Measurements from ENCODE around the gene RICTOR.
A peak's percentile ranks its signal among the peaks of the same experiment; 100 is the strongest.

Gene RICTOR

DNA sequence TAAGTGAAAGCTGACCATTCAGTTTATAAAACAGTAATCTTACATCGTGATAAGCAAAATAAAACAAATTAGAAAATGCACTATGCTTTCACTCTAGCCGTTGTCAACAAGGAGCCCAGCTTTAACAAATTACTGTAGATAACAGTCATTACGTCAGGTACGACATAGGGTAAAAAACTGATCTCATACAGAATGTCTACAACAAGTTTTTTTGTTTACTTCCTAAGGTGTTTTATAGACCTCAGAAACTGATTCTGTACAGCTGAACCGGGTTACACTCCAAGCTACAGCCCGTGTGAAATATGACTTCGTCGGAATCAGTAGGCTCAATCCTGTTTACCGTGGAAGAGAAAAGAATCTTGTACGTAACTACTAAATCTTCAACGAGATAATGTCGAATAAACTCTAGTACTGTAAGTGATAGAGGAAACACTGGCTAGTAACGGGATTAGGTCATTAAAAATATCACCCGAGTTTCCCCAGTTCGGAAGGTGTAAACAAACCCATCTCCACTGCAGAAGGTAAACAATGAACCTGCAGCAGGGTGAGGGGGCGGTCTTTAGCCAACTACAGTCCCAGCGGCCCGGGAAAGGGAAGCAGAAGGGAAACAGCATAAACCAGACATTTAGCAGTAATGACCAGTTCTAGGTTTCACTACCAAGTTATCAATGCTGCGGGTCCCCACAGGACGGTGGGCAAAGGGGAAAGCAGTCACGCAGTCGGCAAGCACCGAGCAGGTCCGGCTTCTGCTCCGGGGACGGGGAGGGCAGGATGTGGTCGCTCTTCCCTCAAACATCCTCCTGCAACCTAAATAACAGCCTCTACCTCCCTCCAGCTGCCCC lies 1.1 kb downstream of the RICTOR start (continued):
- TF ChIP-seq, protein P1, sequence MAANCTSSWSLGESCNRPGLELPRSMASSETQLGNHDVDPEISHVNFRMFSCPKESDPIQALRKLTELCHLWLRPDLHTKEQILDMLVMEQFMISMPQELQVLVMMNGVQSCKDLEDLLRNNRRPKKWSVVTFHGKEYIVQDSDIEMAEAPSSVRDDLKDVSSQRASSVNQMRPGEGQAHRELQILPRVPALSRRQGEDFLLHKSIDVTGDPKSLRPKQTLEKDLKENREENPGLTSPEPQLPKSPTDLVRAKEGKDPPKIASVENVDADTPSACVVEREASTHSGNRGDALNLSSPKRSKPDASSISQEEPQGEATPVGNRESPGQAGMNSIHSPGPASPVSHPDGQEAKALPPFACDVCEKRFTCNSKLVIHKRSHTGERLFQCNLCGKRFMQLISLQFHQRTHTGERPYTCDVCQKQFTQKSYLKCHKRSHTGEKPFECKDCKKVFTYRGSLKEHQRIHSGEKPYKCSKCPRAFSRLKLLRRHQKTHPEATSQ (tag by site-specific recombination; IDR thresholded peaks at IDR 0.05): 0 out of 2 replicates have a peak, but pooled peaks have one; percentile 42
- TF ChIP-seq, protein P2, sequence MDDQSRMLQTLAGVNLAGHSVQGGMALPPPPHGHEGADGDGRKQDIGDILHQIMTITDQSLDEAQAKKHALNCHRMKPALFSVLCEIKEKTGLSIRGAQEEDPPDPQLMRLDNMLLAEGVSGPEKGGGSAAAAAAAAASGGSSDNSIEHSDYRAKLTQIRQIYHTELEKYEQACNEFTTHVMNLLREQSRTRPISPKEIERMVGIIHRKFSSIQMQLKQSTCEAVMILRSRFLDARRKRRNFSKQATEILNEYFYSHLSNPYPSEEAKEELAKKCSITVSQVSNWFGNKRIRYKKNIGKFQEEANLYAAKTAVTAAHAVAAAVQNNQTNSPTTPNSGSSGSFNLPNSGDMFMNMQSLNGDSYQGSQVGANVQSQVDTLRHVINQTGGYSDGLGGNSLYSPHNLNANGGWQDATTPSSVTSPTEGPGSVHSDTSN (CRISPR knock-in tag; IDR thresholded peaks at IDR 0.05): no peak
- no peak for TF ChIP-seq ZNF214 (tag by site-specific recombination; IDR thresholded peaks at IDR 0.05; ENCODE audit: borderline replicate concordance)
- TF ChIP-seq, protein P3, sequence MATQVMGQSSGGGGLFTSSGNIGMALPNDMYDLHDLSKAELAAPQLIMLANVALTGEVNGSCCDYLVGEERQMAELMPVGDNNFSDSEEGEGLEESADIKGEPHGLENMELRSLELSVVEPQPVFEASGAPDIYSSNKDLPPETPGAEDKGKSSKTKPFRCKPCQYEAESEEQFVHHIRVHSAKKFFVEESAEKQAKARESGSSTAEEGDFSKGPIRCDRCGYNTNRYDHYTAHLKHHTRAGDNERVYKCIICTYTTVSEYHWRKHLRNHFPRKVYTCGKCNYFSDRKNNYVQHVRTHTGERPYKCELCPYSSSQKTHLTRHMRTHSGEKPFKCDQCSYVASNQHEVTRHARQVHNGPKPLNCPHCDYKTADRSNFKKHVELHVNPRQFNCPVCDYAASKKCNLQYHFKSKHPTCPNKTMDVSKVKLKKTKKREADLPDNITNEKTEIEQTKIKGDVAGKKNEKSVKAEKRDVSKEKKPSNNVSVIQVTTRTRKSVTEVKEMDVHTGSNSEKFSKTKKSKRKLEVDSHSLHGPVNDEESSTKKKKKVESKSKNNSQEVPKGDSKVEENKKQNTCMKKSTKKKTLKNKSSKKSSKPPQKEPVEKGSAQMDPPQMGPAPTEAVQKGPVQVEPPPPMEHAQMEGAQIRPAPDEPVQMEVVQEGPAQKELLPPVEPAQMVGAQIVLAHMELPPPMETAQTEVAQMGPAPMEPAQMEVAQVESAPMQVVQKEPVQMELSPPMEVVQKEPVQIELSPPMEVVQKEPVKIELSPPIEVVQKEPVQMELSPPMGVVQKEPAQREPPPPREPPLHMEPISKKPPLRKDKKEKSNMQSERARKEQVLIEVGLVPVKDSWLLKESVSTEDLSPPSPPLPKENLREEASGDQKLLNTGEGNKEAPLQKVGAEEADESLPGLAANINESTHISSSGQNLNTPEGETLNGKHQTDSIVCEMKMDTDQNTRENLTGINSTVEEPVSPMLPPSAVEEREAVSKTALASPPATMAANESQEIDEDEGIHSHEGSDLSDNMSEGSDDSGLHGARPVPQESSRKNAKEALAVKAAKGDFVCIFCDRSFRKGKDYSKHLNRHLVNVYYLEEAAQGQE (tag by site-specific recombination; IDR thresholded peaks at IDR 0.05): 0 out of 2 replicates have a peak, but pooled peaks have one; percentile 19
- TF ChIP-seq ZNF791 (tag by site-specific recombination; IDR thresholded peaks at IDR 0.05): no peak
- TF ChIP-seq ZNF510 (tag by site-specific recombination; IDR thresholded peaks at IDR 0.05; ENCODE audit: insufficient replicate concordance): no peak
- TF ChIP-seq ZNF350 (tag by site-specific recombination; IDR thresholded peaks at IDR 0.05): no peak
- TF ChIP-seq TCF7L2 (IDR thresholded peaks at IDR 0.05; ENCODE audit: borderline replicate concordance, low read depth, low read length): no peak
- peak; percentile 48; the same call in 1 of the 2 replicates for TF ChIP-seq SCRT2 (tag by site-specific recombination; IDR thresholded peaks at IDR 0.05)
- TF ChIP-seq MYNN (tag by site-specific recombination; IDR thresholded peaks at IDR 0.05; ENCODE audit: borderline replicate concordance): no peak
- no peak for TF ChIP-seq ZNF530 (tag by site-specific recombination; IDR thresholded peaks at IDR 0.05; ENCODE audit: low read depth)
- no peak for TF ChIP-seq ZNF521 (tag by site-specific recombination; IDR thresholded peaks at IDR 0.05)
- TF ChIP-seq, protein P4, sequence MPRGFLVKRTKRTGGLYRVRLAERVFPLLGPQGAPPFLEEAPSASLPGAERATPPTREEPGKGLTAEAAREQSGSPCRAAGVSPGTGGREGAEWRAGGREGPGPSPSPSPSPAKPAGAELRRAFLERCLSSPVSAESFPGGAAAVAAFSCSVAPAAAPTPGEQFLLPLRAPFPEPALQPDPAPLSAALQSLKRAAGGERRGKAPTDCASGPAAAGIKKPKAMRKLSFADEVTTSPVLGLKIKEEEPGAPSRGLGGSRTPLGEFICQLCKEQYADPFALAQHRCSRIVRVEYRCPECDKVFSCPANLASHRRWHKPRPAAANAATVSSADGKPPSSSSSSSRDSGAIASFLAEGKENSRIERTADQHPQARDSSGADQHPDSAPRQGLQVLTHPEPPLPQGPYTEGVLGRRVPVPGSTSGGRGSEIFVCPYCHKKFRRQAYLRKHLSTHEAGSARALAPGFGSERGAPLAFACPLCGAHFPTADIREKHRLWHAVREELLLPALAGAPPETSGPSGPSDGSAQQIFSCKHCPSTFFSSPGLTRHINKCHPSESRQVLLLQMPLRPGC (tag by site-specific recombination; IDR thresholded peaks at IDR 0.05): no peak
- no peak for TF ChIP-seq ZNF202 (tag by site-specific recombination; IDR thresholded peaks at IDR 0.05; ENCODE audit: borderline replicate concordance)
- TF ChIP-seq, protein P5, sequence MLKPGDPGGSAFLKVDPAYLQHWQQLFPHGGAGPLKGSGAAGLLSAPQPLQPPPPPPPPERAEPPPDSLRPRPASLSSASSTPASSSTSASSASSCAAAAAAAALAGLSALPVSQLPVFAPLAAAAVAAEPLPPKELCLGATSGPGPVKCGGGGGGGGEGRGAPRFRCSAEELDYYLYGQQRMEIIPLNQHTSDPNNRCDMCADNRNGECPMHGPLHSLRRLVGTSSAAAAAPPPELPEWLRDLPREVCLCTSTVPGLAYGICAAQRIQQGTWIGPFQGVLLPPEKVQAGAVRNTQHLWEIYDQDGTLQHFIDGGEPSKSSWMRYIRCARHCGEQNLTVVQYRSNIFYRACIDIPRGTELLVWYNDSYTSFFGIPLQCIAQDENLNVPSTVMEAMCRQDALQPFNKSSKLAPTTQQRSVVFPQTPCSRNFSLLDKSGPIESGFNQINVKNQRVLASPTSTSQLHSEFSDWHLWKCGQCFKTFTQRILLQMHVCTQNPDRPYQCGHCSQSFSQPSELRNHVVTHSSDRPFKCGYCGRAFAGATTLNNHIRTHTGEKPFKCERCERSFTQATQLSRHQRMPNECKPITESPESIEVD (tag by site-specific recombination; IDR thresholded peaks at IDR 0.05): peak; percentile 83
- TF ChIP-seq REPIN1 (tag by site-specific recombination; IDR thresholded peaks at IDR 0.05; ENCODE audit: low read depth): no peak
- TF ChIP-seq, protein P6, sequence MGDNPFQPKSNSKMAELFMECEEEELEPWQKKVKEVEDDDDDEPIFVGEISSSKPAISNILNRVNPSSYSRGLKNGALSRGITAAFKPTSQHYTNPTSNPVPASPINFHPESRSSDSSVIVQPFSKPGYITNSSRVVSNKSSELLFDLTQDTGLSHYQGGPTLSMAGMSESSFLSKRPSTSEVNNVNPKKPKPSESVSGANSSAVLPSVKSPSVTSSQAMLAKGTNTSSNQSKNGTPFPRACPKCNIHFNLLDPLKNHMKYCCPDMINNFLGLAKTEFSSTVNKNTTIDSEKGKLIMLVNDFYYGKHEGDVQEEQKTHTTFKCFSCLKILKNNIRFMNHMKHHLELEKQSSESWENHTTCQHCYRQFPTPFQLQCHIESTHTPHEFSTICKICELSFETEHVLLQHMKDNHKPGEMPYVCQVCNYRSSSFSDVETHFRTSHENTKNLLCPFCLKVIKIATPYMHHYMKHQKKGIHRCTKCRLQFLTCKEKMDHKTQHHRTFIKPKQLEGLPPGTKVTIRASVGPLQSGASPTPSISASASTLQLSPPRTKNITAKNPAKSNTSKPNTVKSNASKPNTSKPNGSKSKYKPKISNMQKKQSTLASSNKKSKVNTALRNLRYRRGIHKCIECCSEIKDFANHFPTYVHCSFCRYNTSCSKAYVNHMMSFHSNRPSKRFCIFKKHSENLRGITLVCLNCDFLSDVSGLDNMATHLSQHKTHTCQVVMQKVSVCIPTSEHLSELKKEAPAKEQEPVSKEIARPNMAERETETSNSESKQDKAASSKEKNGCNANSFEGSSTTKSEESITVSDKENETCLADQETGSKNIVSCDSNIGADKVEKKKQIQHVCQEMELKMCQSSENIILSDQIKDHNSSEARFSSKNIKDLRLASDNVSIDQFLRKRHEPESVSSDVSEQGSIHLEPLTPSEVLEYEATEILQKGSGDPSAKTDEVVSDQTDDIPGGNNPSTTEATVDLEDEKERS (tag by site-specific recombination; IDR thresholded peaks at IDR 0.05): no peak
- TF ChIP-seq ZNF133 (tag by site-specific recombination; IDR thresholded peaks at IDR 0.05): no peak; the same call in 1 of the 2 replicates
- TF ChIP-seq, protein P7, sequence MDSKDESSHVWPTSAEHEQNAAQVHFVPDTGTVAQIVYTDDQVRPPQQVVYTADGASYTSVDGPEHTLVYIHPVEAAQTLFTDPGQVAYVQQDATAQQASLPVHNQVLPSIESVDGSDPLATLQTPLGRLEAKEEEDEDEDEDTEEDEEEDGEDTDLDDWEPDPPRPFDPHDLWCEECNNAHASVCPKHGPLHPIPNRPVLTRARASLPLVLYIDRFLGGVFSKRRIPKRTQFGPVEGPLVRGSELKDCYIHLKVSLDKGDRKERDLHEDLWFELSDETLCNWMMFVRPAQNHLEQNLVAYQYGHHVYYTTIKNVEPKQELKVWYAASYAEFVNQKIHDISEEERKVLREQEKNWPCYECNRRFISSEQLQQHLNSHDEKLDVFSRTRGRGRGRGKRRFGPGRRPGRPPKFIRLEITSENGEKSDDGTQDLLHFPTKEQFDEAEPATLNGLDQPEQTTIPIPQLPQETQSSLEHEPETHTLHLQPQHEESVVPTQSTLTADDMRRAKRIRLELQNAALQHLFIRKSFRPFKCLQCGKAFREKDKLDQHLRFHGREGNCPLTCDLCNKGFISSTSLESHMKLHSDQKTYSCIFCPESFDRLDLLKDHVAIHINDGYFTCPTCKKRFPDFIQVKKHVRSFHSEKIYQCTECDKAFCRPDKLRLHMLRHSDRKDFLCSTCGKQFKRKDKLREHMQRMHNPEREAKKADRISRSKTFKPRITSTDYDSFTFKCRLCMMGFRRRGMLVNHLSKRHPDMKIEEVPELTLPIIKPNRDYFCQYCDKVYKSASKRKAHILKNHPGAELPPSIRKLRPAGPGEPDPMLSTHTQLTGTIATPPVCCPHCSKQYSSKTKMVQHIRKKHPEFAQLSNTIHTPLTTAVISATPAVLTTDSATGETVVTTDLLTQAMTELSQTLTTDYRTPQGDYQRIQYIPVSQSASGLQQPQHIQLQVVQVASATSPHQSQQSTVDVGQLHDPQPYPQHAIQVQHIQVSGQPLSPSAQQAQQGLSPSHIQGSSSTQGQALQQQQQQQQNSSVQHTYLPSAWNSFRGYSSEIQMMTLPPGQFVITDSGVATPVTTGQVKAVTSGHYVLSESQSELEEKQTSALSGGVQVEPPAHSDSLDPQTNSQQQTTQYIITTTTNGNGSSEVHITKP (tag by site-specific recombination; IDR thresholded peaks at IDR 0.05): peak; percentile 85
- no peak for TF ChIP-seq ZNF274 (IDR thresholded peaks at IDR 0.05; ENCODE audit: low read length)
- TF ChIP-seq ZNF274 (tag by site-specific recombination; IDR thresholded peaks at IDR 0.05; ENCODE audit: borderline replicate concordance): no peak
